Stomach (tissue), 4 donors: Measurements from ENCODE around the gene F7.

Source experiments
- POLR2A ChIP-seq, 4 donors: fragments of 450-650 bp; IDR thresholded peaks; one replicate each; pipeline ENCODE4 v1.6.1; 2016; ENCODE audit warnings: antibody characterized with exemption in 4 of 4, control low read depth in 2 of 4, mild to moderate bottlenecking in 1 of 4, moderate library complexity in 1 of 4
- TF ChIP-seq, protein P1 (sequence below), 7 experiments: fragments of 450-650 bp in 4 of 7; fragments of 200-600 bp in 3 of 7; sonication (generic) in 3 of 7; IDR thresholded peaks; one replicate each; pipeline ENCODE4 v1.5.1; 2016 to 2019; ENCODE audit warnings: antibody characterized with exemption in 7 of 7, control low read depth in 2 of 7, mild to moderate bottlenecking in 1 of 7

DNA sequence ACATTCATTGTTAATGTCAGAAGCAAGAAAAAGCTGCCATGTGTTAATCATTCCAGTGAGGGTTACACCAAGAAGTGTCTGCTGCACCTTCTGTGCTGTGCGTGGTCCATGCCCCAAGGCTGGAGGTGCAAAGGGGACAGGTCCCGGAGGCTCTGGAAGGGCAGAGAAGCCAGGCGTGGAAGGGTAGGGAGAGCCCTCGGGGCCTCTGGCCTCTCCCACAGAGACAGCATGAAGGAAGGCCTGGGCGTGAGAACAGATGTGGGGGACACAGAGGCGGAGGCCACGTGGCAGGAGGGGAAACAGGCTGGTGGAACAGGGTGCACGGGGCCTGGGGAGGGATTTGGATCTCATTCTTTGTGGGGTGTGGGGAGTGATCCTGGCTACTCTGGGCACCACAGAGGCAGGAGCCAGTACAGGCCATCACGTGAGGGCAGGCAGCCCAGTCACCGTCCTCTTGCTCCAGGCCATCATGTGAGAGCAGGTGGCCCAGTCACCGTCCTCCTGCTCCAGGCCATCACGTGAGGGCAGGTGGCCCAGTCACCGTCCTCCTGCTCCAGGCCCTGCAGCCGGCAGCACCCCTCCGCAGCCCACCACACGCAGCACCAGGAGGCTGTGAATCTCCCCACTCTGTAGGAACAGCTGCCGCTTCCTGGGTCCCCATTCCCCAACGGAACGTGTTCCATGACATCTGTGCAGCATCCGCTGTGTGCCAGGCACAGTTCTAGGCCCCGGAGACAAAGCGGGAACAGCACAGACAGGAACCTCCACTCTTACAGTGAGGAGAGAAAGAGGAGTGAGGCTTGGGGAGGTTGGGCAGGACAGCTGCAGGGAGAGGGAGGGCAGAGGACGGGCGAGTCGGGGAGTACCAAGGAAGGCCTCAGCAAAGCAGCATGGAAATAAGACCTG lies 10.2 kb upstream of the F7 start:
- TF ChIP-seq POLR2A (IDR thresholded peaks at IDR 0.05) = no peak
- TF ChIP-seq, protein P1, sequence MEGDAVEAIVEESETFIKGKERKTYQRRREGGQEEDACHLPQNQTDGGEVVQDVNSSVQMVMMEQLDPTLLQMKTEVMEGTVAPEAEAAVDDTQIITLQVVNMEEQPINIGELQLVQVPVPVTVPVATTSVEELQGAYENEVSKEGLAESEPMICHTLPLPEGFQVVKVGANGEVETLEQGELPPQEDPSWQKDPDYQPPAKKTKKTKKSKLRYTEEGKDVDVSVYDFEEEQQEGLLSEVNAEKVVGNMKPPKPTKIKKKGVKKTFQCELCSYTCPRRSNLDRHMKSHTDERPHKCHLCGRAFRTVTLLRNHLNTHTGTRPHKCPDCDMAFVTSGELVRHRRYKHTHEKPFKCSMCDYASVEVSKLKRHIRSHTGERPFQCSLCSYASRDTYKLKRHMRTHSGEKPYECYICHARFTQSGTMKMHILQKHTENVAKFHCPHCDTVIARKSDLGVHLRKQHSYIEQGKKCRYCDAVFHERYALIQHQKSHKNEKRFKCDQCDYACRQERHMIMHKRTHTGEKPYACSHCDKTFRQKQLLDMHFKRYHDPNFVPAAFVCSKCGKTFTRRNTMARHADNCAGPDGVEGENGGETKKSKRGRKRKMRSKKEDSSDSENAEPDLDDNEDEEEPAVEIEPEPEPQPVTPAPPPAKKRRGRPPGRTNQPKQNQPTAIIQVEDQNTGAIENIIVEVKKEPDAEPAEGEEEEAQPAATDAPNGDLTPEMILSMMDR (IDR thresholded peaks at IDR 0.05) = no peak
